GM23248 (cell line): ENCODE measurements around the gene TNRC6B.

ENCODE experiments used
- EZH2 ChIP-seq: fragments of 200-600 bp; sonication (generic); IDR thresholded peaks from 2 replicates; pipeline ENCODE4 v1.6.1; 2018; ENCODE audit warnings: antibody characterized with exemption, mild to moderate bottlenecking; ENCODE audit not compliant: insufficient read depth, poor library complexity, severe bottlenecking
- EZH2phosphoT487 ChIP-seq: fragments of 200-600 bp; sonication (generic); IDR thresholded peaks from 2 replicates; pipeline ENCODE4 v1.6.1; 2018; ENCODE audit warnings: antibody characterized with exemption, moderate library complexity, mild to moderate bottlenecking, low read depth; ENCODE audit not compliant: insufficient read depth

GRCh38 chr22:40312050-40312449, 134.3 kb downstream of the TNRC6B start:
- TF ChIP-seq EZH2 (no peak), EZH2phosphoT487 (no peak)
